Upper lobe of left lung (tissue), 4 donors: ENCODE results near the gene ABCA7.

Experiments used
- CTCF ChIP-seq, 6 experiments: fragments of 450-650 bp in 4 of 6; fragments of 200-600 bp in 2 of 6; sonication (generic) in 2 of 6; IDR thresholded peaks; one replicate each; pipeline ENCODE4 v1.5.1; 2016 to 2019; ENCODE audit warnings: antibody characterized with exemption in 6 of 6
- EP300 ChIP-seq, 4 donors: sonication (generic); formaldehyde crosslinking; IDR thresholded peaks; one replicate each; pipeline ENCODE4 v1.5.1; 2017; ENCODE audit warnings: antibody characterized with exemption in 4 of 4, control low read depth in 2 of 4
- POLR2AphosphoS5 ChIP-seq, 2 donors: sonication (generic); formaldehyde crosslinking; IDR thresholded peaks; one replicate each; pipeline ENCODE4 v1.5.1; 2017; ENCODE audit warnings: antibody characterized with exemption in 2 of 2

DNA sequence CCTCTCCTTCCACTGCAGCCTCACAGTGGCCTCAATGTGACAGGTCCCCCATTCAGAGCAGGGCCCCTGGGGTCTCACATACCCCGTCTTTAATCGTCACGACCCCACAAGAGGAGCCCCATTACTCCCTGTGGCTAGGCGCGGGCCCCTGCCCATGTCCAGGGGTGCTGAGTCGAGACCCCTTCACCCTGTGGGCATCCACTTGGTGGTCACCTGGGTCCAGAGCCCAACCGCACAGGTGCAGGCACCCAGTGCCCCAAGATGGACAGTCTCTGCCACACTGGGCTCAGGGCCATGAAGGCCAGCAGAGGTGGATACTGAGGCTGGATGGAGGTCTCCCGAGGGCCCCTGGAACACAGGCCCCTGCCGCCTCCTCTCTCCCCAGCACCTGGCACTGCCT, 22.0 kb upstream of the ABCA7 start:
- TF ChIP-seq CTCF (IDR thresholded peaks at IDR 0.05): no peak
- TF ChIP-seq EP300 (IDR thresholded peaks at IDR 0.05): no peak
- TF ChIP-seq POLR2AphosphoS5 (IDR thresholded peaks at IDR 0.05): no peak
